ENCODE data around the gene KSR1.

Gene KSR1

DNA sequence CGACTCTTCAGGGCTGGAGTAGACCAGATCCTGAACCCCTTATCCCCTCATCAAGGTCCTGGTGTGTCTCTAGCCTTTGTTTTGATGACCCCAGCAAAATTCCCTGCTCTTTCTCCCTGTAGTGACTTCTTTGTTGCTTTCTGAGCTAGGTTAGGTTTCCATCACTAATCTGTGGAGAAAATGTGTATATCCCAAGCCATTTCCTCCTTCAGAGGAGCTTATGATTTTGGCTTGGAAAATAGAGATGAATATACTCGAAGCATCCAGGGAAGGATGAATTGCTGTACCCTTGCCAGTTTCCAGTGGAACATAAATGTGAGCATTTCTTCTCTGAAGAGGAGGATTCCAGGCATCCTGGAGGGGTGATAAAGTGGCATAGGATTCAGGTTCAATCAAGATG, 55.8 kb downstream of the KSR1 start:
- no peaks in the 10 kb centered on the region for H3K36me3 ChIP-seq (ENCODE audit: insufficient read depth, low read length)
- DNase-seq (ENCODE audit: low read depth, low spot score), result no peak
- no peak overlapping the region for H3K27ac ChIP-seq
- H3K4me3 ChIP-seq, result no peak overlapping the region
- no peaks in the 10 kb centered on the region for H3K9me3 ChIP-seq (ENCODE audit: low read depth, low read length)
- TF ChIP-seq EZH2 (IDR thresholded peaks at IDR 0.05) (no peak), POLR2AphosphoS5 (IDR thresholded peaks at IDR 0.05; ENCODE audit: borderline replicate concordance, low read depth, low read length) (no peak), FOXP2 (optimal IDR thresholded peaks at IDR 0.05; ENCODE audit: control extremely low read depth, extremely low read length, insufficient read depth) (no peak)
- H3K9ac ChIP-seq (ENCODE audit: insufficient read length), result no peak overlapping the region

- DNase-seq (ENCODE audit: low read depth, low spot score), result no peak
- Histone ChIP-seq H3K9ac (ENCODE audit: insufficient read length) (no peak overlapping the region), H3K36me3 (ENCODE audit: insufficient read depth, low read length) (no peaks in the 10 kb centered on the region), H3K27ac (no peak overlapping the region), H3K9me3 (ENCODE audit: low read depth, low read length) (no peaks in the 10 kb centered on the region), H3K4me3 (no peak overlapping the region)
- no peak for TF ChIP-seq EZH2 (IDR thresholded peaks at IDR 0.05)
- TF ChIP-seq POLR2AphosphoS5 (IDR thresholded peaks at IDR 0.05; ENCODE audit: borderline replicate concordance, low read depth, low read length), result no peak
- TF ChIP-seq FOXP2 (optimal IDR thresholded peaks at IDR 0.05; ENCODE audit: control extremely low read depth, extremely low read length, insufficient read depth), result no peak
These were observed 56.5 kb downstream of the KSR1 start for GRCh38 chr17:27512511-27513346.

GRCh38 chr17:27513849-27514248, 57.6 kb downstream of the KSR1 start:
- DNase-seq (ENCODE audit: low read depth, low spot score), result no peak
- Histone ChIP-seq H3K36me3 (ENCODE audit: insufficient read depth, low read length) (no peaks in the 10 kb centered on the region), H3K27ac (no peak overlapping the region), H3K9me3 (ENCODE audit: low read depth, low read length) (no peaks in the 10 kb centered on the region), H3K4me3 (no peak overlapping the region), H3K9ac (ENCODE audit: insufficient read length) (no peak overlapping the region)
- TF ChIP-seq POLR2AphosphoS5 (IDR thresholded peaks at IDR 0.05; ENCODE audit: borderline replicate concordance, low read depth, low read length), result no peak
- TF ChIP-seq FOXP2 (optimal IDR thresholded peaks at IDR 0.05; ENCODE audit: control extremely low read depth, extremely low read length, insufficient read depth), result no peak
- TF ChIP-seq EZH2 (IDR thresholded peaks at IDR 0.05), result no peak

DNA sequence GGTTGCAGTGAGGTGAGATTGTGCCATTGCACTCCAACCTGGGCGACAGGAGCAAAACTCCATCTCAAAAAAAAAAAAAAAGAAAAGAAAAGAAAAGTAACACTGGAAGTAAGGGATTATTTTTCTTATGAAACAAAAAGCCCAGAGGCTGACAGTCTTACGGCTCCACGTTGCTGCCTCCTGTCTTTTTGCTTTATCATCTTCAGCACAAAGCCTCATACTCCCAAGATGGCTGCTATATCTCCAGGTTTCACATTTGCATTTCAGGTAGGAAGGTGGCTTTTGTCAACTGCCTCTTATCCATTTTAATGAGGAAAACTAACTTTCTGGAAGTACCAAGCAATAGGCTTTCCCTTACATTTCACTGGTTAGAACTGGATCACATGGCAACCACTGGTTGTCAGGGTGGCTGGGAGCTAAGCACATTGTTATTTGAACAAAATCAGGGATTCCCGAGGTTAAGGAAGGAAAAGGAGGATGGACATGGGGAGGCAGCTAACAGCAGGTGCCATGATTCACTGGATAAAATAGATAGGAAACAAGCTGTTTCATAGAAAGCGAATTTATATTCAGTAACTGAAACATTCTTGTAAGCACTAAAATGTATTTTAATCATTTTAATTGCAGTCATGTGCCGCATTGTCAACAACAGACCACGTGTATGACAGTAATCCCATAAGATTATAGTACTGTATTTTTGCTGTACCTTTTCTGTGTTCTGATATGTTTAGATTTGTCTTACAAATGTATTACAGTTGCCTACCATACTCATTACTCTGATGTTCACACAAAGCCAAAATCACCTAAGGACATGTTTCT, 58.6 kb downstream of the KSR1 start:
- no peak for TF ChIP-seq POLR2AphosphoS5 (IDR thresholded peaks at IDR 0.05; ENCODE audit: borderline replicate concordance, low read depth, low read length)
- no peak for TF ChIP-seq FOXP2 (optimal IDR thresholded peaks at IDR 0.05; ENCODE audit: control extremely low read depth, extremely low read length, insufficient read depth)
- TF ChIP-seq EZH2 (IDR thresholded peaks at IDR 0.05), result no peak
- Histone ChIP-seq H3K27ac (peak overlapping the region; percentile 5; the same call in 1 of the 2 replicates), H3K9me3 (ENCODE audit: low read depth, low read length) (no peaks in the 10 kb centered on the region), H3K36me3 (ENCODE audit: insufficient read depth, low read length) (no peaks in the 10 kb centered on the region), H3K4me3 (no peak overlapping the region; the same call in 1 of the 2 replicates), H3K9ac (ENCODE audit: insufficient read length) (no peak overlapping the region)
- no peak for DNase-seq (ENCODE audit: low read depth, low spot score)

GRCh38 chr17:27518048-27518447, 61.8 kb downstream of the KSR1 start:
- no peaks in the 10 kb centered on the region for H3K9me3 ChIP-seq (ENCODE audit: low read depth, low read length)
- H3K27ac ChIP-seq, result no peak overlapping the region
- no peaks in the 10 kb centered on the region for H3K36me3 ChIP-seq (ENCODE audit: insufficient read depth, low read length)
- DNase-seq (ENCODE audit: low read depth, low spot score), result no peak
- TF ChIP-seq FOXP2 (optimal IDR thresholded peaks at IDR 0.05; ENCODE audit: control extremely low read depth, extremely low read length, insufficient read depth) (no peak), EZH2 (IDR thresholded peaks at IDR 0.05) (no peak), POLR2AphosphoS5 (IDR thresholded peaks at IDR 0.05; ENCODE audit: borderline replicate concordance, low read depth, low read length) (no peak)
- H3K9ac ChIP-seq (ENCODE audit: insufficient read length), result no peak overlapping the region
- no peak overlapping the region for H3K4me3 ChIP-seq

GRCh38 chr17:27518545-27519521, 62.6 kb downstream of the KSR1 start:
- H3K27ac ChIP-seq, result no peak overlapping the region
- H3K4me3 ChIP-seq, result no peak overlapping the region
- no peak for TF ChIP-seq FOXP2 (optimal IDR thresholded peaks at IDR 0.05; ENCODE audit: control extremely low read depth, extremely low read length, insufficient read depth)
- no peak for TF ChIP-seq EZH2 (IDR thresholded peaks at IDR 0.05)
- TF ChIP-seq POLR2AphosphoS5 (IDR thresholded peaks at IDR 0.05; ENCODE audit: borderline replicate concordance, low read depth, low read length), result no peak
- H3K9me3 ChIP-seq (ENCODE audit: low read depth, low read length), result no peaks in the 10 kb centered on the region
- H3K36me3 ChIP-seq (ENCODE audit: insufficient read depth, low read length), result no peaks in the 10 kb centered on the region
- DNase-seq (ENCODE audit: low read depth, low spot score), result no peak
- no peak overlapping the region for H3K9ac ChIP-seq (ENCODE audit: insufficient read length)

DNA sequence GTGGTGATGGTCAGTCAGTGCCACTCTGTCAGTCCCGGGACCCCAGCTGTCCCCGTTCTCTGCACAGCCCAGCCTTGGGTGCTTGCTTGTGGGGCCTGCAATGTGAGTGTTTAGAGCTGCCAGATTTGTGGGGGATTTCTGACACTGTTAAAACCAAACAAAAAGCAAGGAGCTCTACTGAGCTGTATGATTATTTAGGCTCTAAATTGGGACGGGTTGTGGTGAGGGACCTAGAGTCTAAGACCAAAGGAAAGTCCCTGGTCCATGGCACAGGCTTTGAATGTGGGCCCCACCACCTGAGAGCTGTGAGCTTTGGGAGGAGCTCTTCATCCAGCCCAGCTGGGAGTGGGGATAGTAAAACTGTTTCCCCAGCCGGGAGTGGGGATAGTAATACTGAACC, 63.3 kb downstream of the KSR1 start:
- H3K9me3 ChIP-seq (ENCODE audit: low read depth, low read length), result no peaks in the 10 kb centered on the region
- TF ChIP-seq EZH2 (IDR thresholded peaks at IDR 0.05) (no peak), POLR2AphosphoS5 (IDR thresholded peaks at IDR 0.05; ENCODE audit: borderline replicate concordance, low read depth, low read length) (no peak)
- no peaks in the 10 kb centered on the region for H3K36me3 ChIP-seq (ENCODE audit: insufficient read depth, low read length)
- H3K4me3 ChIP-seq, result no peak overlapping the region
- no peak for DNase-seq (ENCODE audit: low read depth, low spot score)
- no peak overlapping the region for H3K27ac ChIP-seq
- H3K9ac ChIP-seq (ENCODE audit: insufficient read length), result no peak overlapping the region
